Left ventricle myocardium inferior (tissue), 1 donor: Measurements from ENCODE around the gene RERE. TPM values are rescaled to one million over a fixed set of nuclear protein-coding genes. Genes with fewer than 3 reads are reported as not detected.
A peak's percentile ranks its signal among the peaks of the same experiment; 100 is the strongest.

Experiments
- DNase-seq: peaks from one replicate; pipeline ENCODE4 v3.0.0-alpha.2; 2020
- H3K27ac ChIP-seq: fragments of 200-600 bp; replicated peaks from 2 replicates; pipeline ENCODE4 v1.8.0; 2021
- H3K27me3 ChIP-seq: fragments of 200-600 bp; 2 replicates; pipeline ENCODE4 v1.8.0; 2021; ENCODE audit warnings: low read depth
- H3K36me3 ChIP-seq: fragments of 200-600 bp; 2 replicates; pipeline ENCODE4 v1.8.0; 2021
- H3K4me1 ChIP-seq: fragments of 200-600 bp; 2 replicates; pipeline ENCODE4 v1.8.0; 2021
- H3K4me3 ChIP-seq: fragments of 200-600 bp; 2 replicates; pipeline ENCODE4 v1.8.0; 2021; ENCODE audit warnings: mild to moderate bottlenecking, moderate library complexity
- H3K9me3 ChIP-seq: fragments of 200-600 bp; replicated peaks from 2 replicates; pipeline ENCODE4 v1.8.0; 2021
- CTCF ChIP-seq: fragments of 200-600 bp; IDR thresholded peaks from 2 replicates; pipeline ENCODE4 v1.8.0; 2021; ENCODE audit warnings: antibody characterized with exemption, mild to moderate bottlenecking, borderline replicate concordance
- intact Hi-C: fragments of 100-400 bp; cut with micrococcal nuclease; formaldehyde crosslinking; loops from one replicate; pipeline ENCODE4 v1.11.0; 2022
- total RNA-seq: library from RNA; stranded (reverse); fragmentation: NEBNext Ultra II Directional; extraction: Animal tissue kit (Norgen Biotek cat#: 25700); gene quantifications from one replicate; pipeline ENCODE4 v1.2.1, GENCODE V29; 2021
- donor health status: DM: no; HTN: yes; CAD: no; lungs with severe emphysema.

RERE gene
- total RNA-seq, 1 donor from 2014 or later = 141 TPM

- Histone ChIP-seq H3K27me3 (no peaks in the 10 kb centered on the region), H3K4me1 (peaks cover 63% of the 10 kb centered on the region), H3K4me3 (no peak overlapping the region), H3K9me3 (no peaks in the 10 kb centered on the region), H3K27ac (peak overlapping the region; percentile 53), H3K36me3 (no peaks in the 10 kb centered on the region)
- no peak for DNase-seq
- intact Hi-C loops = no loop called here
- no peak for TF ChIP-seq CTCF
Observed at GRCh38 chr1:8599646-8600212, 217.7 kb downstream of the RERE start.

- Histone ChIP-seq H3K27me3 (no peaks in the 10 kb centered on the region), H3K27ac (peak overlapping the region; percentile 64), H3K4me3 (peak overlapping the region; percentile 42), H3K9me3 (no peaks in the 10 kb centered on the region), H3K4me1 (peaks cover 56% of the 10 kb centered on the region), H3K36me3 (no peaks in the 10 kb centered on the region)
- intact Hi-C loops = no loop called here
- no peak for TF ChIP-seq CTCF
- no peak for DNase-seq
Observed at GRCh38 chr1:8598783-8599182, 218.7 kb downstream of the RERE start.

GRCh38 chr1:8598060-8598724, 219.2 kb downstream of the RERE start:
- Histone ChIP-seq H3K27ac (peak overlapping the region; percentile 64), H3K36me3 (no peaks in the 10 kb centered on the region), H3K4me1 (peaks cover 52% of the 10 kb centered on the region), H3K27me3 (no peaks in the 10 kb centered on the region), H3K9me3 (no peaks in the 10 kb centered on the region), H3K4me3 (peak overlapping the region; percentile 42)
- intact Hi-C loops = no loop called here
- TF ChIP-seq CTCF = peak; percentile 70
- peak; percentile 24 for DNase-seq

GRCh38 chr1:8597455-8597854, 220.0 kb downstream of the RERE start:
- no peak for DNase-seq
- Histone ChIP-seq H3K4me3 (peak overlapping the region; percentile 42), H3K9me3 (no peaks in the 10 kb centered on the region), H3K27ac (peak overlapping the region; percentile 64), H3K4me1 (peaks cover 49% of the 10 kb centered on the region), H3K27me3 (no peaks in the 10 kb centered on the region), H3K36me3 (no peaks in the 10 kb centered on the region)
- intact Hi-C loops = no loop called here
- no peak for TF ChIP-seq CTCF

GRCh38 chr1:8595941-8596340, 221.5 kb downstream of the RERE start:
- Histone ChIP-seq H3K4me1 (peaks cover 56% of the 10 kb centered on the region), H3K4me3 (no peak overlapping the region), H3K9me3 (no peaks in the 10 kb centered on the region), H3K27me3 (no peaks in the 10 kb centered on the region), H3K27ac (no peak overlapping the region), H3K36me3 (no peaks in the 10 kb centered on the region)
- no peak for TF ChIP-seq CTCF
- no peak for DNase-seq
- intact Hi-C loops = no loop called here
